ENCODE results near the gene THSD7B. TPM values are rescaled to one million over a fixed set of nuclear protein-coding genes. Genes with fewer than 3 reads are reported as not detected.

The THSD7B gene
- total RNA-seq, 2 donors from 2014 or later = 0.19 to 0.49 TPM

GRCh38 chr2:137221797-137222492 lies 456.6 kb downstream of the THSD7B start:
- no peaks in the 10 kb centered on the region for H3K27me3 Mint-ChIP-seq (ENCODE audit: low read depth)
- no peak overlapping the region for H3K27ac Mint-ChIP-seq
- DNase-seq (no peak), ATAC-seq (replicated peaks in 1 of 2) (no peak)
- H3K4me3 Mint-ChIP-seq = no peak overlapping the region
- no peaks in the 10 kb centered on the region for H3K4me1 Mint-ChIP-seq (ENCODE audit: low read depth)
- no peaks in the 10 kb centered on the region for H3K9me3 Mint-ChIP-seq
- H3K36me3 Mint-ChIP-seq (ENCODE audit: insufficient read depth in 2 of 2) = no peaks in the 10 kb centered on the region

DNA sequence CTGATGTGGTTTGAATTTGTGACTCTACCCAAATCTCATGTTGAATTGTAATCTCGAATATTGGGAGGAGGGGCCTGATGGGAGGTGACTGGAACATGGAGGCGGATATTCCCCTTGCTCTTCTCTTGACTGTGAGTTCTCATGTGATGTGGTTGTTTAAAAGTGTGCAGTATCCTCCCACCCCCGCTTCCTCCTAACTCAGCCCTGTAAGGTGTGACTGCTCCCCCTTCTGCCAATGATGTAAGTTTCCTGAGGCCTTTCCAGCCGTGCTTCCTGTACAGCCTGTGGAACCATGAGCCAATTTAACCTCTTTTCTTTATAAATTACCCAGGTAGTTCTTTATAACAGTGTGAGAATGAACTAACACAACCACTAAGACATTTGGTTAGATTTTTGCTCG lies 458.4 kb downstream of the THSD7B start:
- ATAC-seq (replicated peaks in 1 of 2) = no peak
- no peaks in the 10 kb centered on the region for H3K27me3 Mint-ChIP-seq (ENCODE audit: low read depth)
- no peaks in the 10 kb centered on the region for H3K9me3 Mint-ChIP-seq
- DNase-seq = no peak
- H3K4me3 Mint-ChIP-seq = no peak overlapping the region
- H3K27ac Mint-ChIP-seq = no peak overlapping the region
- H3K4me1 Mint-ChIP-seq (ENCODE audit: low read depth) = no peaks in the 10 kb centered on the region
- no peaks in the 10 kb centered on the region for H3K36me3 Mint-ChIP-seq (ENCODE audit: insufficient read depth in 2 of 2)

DNA sequence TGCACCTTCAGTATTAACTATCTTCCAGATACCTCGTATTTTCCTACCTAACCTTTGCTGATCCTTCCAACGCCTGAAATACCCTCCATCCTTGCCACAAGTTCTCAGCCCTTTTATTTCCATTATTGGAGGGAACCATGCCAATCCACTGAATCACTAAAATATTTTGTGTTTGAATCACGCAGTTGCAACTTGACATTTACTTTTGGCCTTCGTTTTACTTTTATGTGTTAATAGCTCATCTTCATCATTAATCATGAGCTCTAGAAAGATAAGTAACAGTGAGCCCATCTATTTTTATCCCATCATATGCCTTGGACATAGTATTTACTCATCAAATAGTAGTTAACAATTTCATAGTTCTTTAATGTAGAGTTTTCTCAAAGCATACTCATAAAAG lies 463.2 kb downstream of the THSD7B start:
- Mint-ChIP-seq H3K9me3 (no peaks in the 10 kb centered on the region), H3K27ac (no peak overlapping the region), H3K36me3 (ENCODE audit: insufficient read depth in 2 of 2) (no peaks in the 10 kb centered on the region), H3K4me1 (ENCODE audit: low read depth) (no peaks in the 10 kb centered on the region), H3K4me3 (no peak overlapping the region), H3K27me3 (ENCODE audit: low read depth) (no peaks in the 10 kb centered on the region)
- no peak for ATAC-seq (replicated peaks in 1 of 2)
- DNase-seq = no peak

DNA sequence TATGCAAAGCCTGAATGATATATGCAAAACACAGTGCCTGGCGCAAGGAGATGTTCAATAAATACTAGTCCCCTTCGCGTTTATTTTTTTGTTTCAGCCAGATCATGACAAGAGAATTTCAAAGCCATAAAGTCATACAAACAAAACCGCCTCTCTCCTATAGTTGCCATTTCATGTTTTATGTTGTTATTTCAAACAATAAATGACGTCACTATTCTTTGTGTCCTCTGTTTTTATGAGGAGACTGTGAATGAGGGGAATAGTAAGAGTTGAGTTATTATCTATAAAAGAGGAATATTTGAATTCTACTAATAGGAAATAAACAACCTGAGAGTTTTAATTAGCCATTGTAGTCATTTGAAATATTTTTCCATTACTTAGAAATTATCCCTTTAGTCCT lies 464.5 kb downstream of the THSD7B start:
- Mint-ChIP-seq H3K27ac (no peak overlapping the region), H3K4me1 (ENCODE audit: low read depth) (no peaks in the 10 kb centered on the region), H3K4me3 (no peak overlapping the region), H3K27me3 (ENCODE audit: low read depth) (no peaks in the 10 kb centered on the region), H3K36me3 (ENCODE audit: insufficient read depth in 2 of 2) (no peaks in the 10 kb centered on the region), H3K9me3 (no peaks in the 10 kb centered on the region)
- DNase-seq = no peak
- ATAC-seq (replicated peaks in 1 of 2) = no peak

DNA sequence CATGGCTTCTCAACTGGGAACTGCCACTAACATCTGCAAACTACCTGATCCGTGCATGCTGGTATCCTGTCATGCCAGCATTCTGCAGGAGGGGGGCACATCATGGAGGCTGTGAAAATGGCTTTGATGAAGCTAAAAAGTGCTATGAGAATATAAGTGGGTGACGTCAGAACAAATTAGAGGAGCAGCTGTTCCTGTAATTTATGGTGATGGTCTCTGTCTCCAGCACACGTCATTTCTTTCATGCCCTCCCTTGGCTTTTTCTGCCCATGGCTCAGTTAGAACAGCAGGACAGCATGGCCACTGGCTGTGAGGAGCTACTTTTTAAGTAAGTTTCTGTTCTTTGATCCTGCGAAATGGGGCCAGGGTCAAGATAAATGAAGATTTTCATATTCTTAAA lies 466.3 kb downstream of the THSD7B start:
- no peak overlapping the region for H3K4me3 Mint-ChIP-seq
- no peak overlapping the region for H3K27ac Mint-ChIP-seq
- H3K4me1 Mint-ChIP-seq (ENCODE audit: low read depth) = no peaks in the 10 kb centered on the region
- H3K9me3 Mint-ChIP-seq = no peaks in the 10 kb centered on the region
- H3K27me3 Mint-ChIP-seq (ENCODE audit: low read depth) = no peaks in the 10 kb centered on the region
- DNase-seq = no peak
- H3K36me3 Mint-ChIP-seq (ENCODE audit: insufficient read depth in 2 of 2) = no peaks in the 10 kb centered on the region
- ATAC-seq (replicated peaks in 1 of 2) = no peak

GRCh38 chr2:137232076-137232475 lies 466.7 kb downstream of the THSD7B start:
- Mint-ChIP-seq H3K27ac (no peak overlapping the region), H3K9me3 (no peaks in the 10 kb centered on the region), H3K27me3 (ENCODE audit: low read depth) (no peaks in the 10 kb centered on the region)

DNA sequence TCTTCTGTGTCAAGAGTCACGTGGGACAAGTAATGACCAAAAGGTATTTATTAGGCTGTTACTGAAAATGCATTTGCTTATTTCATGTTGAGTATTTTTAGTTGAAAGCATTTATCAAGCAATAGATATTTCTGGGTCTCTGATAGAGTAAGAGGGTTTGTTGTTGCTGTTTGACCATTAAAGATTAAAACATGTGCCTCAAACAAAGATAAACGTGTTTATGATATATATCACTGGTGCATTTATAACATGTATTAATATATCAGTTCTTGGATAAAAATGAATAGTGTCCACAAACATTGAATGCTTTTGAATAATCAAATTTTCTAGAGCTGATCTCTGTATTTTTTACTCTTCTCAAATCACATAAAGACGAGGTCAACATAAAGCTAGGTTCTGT lies 467.7 kb downstream of the THSD7B start:
- Mint-ChIP-seq H3K36me3 (ENCODE audit: insufficient read depth in 2 of 2) (no peaks in the 10 kb centered on the region), H3K9me3 (no peaks in the 10 kb centered on the region), H3K27me3 (ENCODE audit: low read depth) (no peaks in the 10 kb centered on the region), H3K4me1 (ENCODE audit: low read depth) (no peaks in the 10 kb centered on the region), H3K27ac (no peak overlapping the region), H3K4me3 (no peak overlapping the region)
- ATAC-seq (replicated peaks in 1 of 2) (no peak), DNase-seq (no peak)

More at GRCh38 chr2:137232076-137232475, 466.7 kb downstream of the THSD7B start:
- no peak for ATAC-seq (replicated peaks in 1 of 2)
- Mint-ChIP-seq H3K4me1 (ENCODE audit: low read depth) (no peaks in the 10 kb centered on the region), H3K36me3 (ENCODE audit: insufficient read depth in 2 of 2) (no peaks in the 10 kb centered on the region), H3K4me3 (no peak overlapping the region)
- no peak for DNase-seq

DNA sequence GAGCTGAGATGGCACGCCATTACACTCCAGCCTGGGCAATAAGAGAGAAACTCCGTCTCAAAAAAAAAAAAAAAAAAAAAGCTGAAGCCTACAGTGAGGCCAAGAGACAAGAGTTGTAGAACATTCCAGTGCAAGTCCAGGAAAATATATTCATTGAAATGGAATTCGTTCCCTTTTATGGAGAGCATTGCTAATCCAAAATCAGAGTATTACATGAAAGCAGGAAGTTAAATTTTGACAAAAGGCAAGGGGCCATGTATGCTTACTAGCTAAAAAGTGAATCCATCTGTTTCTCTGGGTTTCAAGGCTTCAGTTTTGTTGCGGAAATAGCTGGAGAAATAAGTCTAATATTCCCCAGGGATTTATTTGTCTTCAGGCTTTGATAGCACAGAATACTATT lies 471.7 kb downstream of the THSD7B start:
- H3K27ac Mint-ChIP-seq = no peak overlapping the region
- no peak overlapping the region for H3K4me3 Mint-ChIP-seq
- DNase-seq = no peak
- no peaks in the 10 kb centered on the region for H3K27me3 Mint-ChIP-seq (ENCODE audit: low read depth)
- H3K9me3 Mint-ChIP-seq = peaks cover 0 to 2% of the 10 kb centered on the region in 2 donors
- no peaks in the 10 kb centered on the region for H3K4me1 Mint-ChIP-seq (ENCODE audit: low read depth)
- ATAC-seq (replicated peaks in 1 of 2) = no peak
- no peaks in the 10 kb centered on the region for H3K36me3 Mint-ChIP-seq (ENCODE audit: insufficient read depth in 2 of 2)

DNA sequence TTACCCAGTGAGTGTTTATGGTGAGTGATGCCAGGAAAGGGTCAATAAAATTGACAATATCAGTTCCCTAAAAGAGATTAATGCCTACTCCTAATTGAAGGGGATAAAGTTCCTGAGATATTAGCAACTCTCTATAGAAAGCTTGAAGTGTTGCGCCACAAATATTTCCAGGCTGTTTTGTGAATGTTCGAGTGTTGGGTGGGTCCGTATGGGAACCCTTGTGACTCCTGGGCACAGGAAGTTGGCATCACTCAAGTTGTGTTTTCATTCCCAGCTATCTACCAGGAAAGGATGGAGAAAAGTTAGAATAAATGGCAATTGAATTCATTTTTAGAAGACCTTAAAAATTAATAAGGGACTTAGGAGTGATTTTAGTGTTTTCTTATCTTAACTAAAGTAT lies 472.7 kb downstream of the THSD7B start:
- ATAC-seq (replicated peaks in 1 of 2) = no peak
- H3K4me3 Mint-ChIP-seq = no peak overlapping the region

DNA sequence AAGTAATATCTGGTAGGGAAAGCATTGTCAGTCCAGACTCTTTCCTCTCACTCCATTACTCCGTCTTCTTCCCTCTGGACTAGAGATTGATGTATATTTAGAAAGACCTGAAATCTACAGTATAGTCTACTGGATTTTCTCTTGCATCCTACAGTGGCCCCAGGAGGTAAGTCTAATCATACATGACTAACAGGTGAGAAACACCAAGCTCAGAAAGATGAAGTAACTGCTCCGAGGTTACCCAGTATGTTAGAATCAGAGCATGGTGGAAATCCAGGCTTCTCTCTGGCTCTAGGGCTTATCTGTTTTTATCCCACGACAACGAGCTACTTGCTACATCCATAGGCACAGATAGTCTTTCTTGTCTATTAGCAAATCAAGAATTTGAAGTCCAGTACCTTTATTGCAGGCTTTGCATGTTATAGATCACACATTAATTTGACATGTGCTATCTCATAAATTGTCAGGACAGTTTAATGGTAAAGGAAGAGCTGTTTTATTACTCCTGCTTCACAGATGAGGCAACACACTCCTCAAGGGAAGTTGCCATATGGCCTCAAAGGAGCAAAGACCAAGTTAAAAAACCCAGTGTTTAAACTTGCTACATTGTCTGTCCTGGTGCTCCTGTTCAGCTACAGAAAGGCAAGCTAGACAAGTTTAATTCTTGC lies 484.3 kb downstream of the THSD7B start:
- Mint-ChIP-seq H3K36me3 (ENCODE audit: insufficient read depth in 2 of 2) (no peaks in the 10 kb centered on the region), H3K27ac (no peak overlapping the region), H3K4me3 (no peak overlapping the region), H3K9me3 (no peaks in the 10 kb centered on the region), H3K27me3 (ENCODE audit: low read depth) (no peaks in the 10 kb centered on the region), H3K4me1 (ENCODE audit: low read depth) (no peaks in the 10 kb centered on the region)
- ATAC-seq (replicated peaks in 1 of 2) (no peak), DNase-seq (no peak)

More for the DNA sequence above, 472.7 kb downstream of the THSD7B start:
- H3K9me3 Mint-ChIP-seq = peaks cover 0 to 2% of the 10 kb centered on the region in 2 donors
- no peaks in the 10 kb centered on the region for H3K27me3 Mint-ChIP-seq (ENCODE audit: low read depth)
- no peak for DNase-seq
- H3K36me3 Mint-ChIP-seq (ENCODE audit: insufficient read depth in 2 of 2) = no peaks in the 10 kb centered on the region
- H3K27ac Mint-ChIP-seq = no peak overlapping the region
- no peaks in the 10 kb centered on the region for H3K4me1 Mint-ChIP-seq (ENCODE audit: low read depth)

- no peak overlapping the region for H3K27ac Mint-ChIP-seq
Observed at GRCh38 chr2:137250401-137250800, 485.1 kb downstream of the THSD7B start.

GRCh38 chr2:137251045-137251444 lies 485.7 kb downstream of the THSD7B start:
- H3K27ac Mint-ChIP-seq = no peak overlapping the region
- no peaks in the 10 kb centered on the region for H3K27me3 Mint-ChIP-seq (ENCODE audit: low read depth)
- DNase-seq (no peak), ATAC-seq (replicated peaks in 1 of 2) (no peak)
- H3K36me3 Mint-ChIP-seq (ENCODE audit: insufficient read depth in 2 of 2) = no peaks in the 10 kb centered on the region
- H3K9me3 Mint-ChIP-seq = no peaks in the 10 kb centered on the region
- H3K4me3 Mint-ChIP-seq = no peak overlapping the region
- H3K4me1 Mint-ChIP-seq (ENCODE audit: low read depth) = no peaks in the 10 kb centered on the region

More at GRCh38 chr2:137250401-137250800, 485.1 kb downstream of the THSD7B start:
- DNase-seq (no peak), ATAC-seq (replicated peaks in 1 of 2) (no peak)
- no peaks in the 10 kb centered on the region for H3K36me3 Mint-ChIP-seq (ENCODE audit: insufficient read depth in 2 of 2)
- H3K27me3 Mint-ChIP-seq (ENCODE audit: low read depth) = no peaks in the 10 kb centered on the region
- no peaks in the 10 kb centered on the region for H3K4me1 Mint-ChIP-seq (ENCODE audit: low read depth)
- no peaks in the 10 kb centered on the region for H3K9me3 Mint-ChIP-seq
- no peak overlapping the region for H3K4me3 Mint-ChIP-seq

- Mint-ChIP-seq H3K27ac (no peak overlapping the region), H3K9me3 (no peaks in the 10 kb centered on the region)
- ATAC-seq (replicated peaks in 1 of 2) = peak in 1 of 2 donors; percentile 21
Observed at GRCh38 chr2:137252934-137253333, 487.6 kb downstream of the THSD7B start.

GRCh38 chr2:137254052-137254451 lies 488.7 kb downstream of the THSD7B start:
- Mint-ChIP-seq H3K36me3 (ENCODE audit: insufficient read depth in 2 of 2) (no peaks in the 10 kb centered on the region), H3K9me3 (peaks cover 2 to 3% of the 10 kb centered on the region in 2 donors), H3K4me3 (no peak overlapping the region), H3K27me3 (ENCODE audit: low read depth) (no peaks in the 10 kb centered on the region), H3K4me1 (ENCODE audit: low read depth) (no peaks in the 10 kb centered on the region), H3K27ac (no peak overlapping the region)
- ATAC-seq (replicated peaks in 1 of 2) = no peak
- no peak for DNase-seq

More at GRCh38 chr2:137252934-137253333, 487.6 kb downstream of the THSD7B start:
- H3K27me3 Mint-ChIP-seq (ENCODE audit: low read depth) = no peaks in the 10 kb centered on the region
- H3K4me1 Mint-ChIP-seq (ENCODE audit: low read depth) = no peaks in the 10 kb centered on the region
- no peak overlapping the region for H3K4me3 Mint-ChIP-seq
- H3K36me3 Mint-ChIP-seq (ENCODE audit: insufficient read depth in 2 of 2) = no peaks in the 10 kb centered on the region
- DNase-seq = no peak
